HG03196 (cell line): ENCODE data around the gene TBC1D21.
"Not testable (repeated sequence)": the region's sequence is repeated elsewhere in the genome, so short reads cannot be mapped to it uniquely, and the experiment has no call there.

ENCODE experiments used
- ATAC-seq: cut with Tn5 transposase; IDR thresholded peaks from one replicate; pipeline ENCODE4 v1.9.1; 2021; ENCODE audit not compliant: unreplicated experiment

The TBC1D21 gene

GRCh38 chr15:73927476-73928240 is 54.3 kb downstream of the TBC1D21 start:
- ATAC-seq = no peak

- no peak for ATAC-seq
These were observed 54.8 kb downstream of the TBC1D21 start for GRCh38 chr15:73928241-73928579.

GRCh38 chr15:73928971-73929627 is 55.7 kb downstream of the TBC1D21 start:
- ATAC-seq = no peak

- ATAC-seq = no peak
These were observed 57.0 kb downstream of the TBC1D21 start for GRCh38 chr15:73930371-73930770.

GRCh38 chr15:73930790-73931281 is 57.5 kb downstream of the TBC1D21 start:
- ATAC-seq = no peak

GRCh38 chr15:73931441-73931840 is 58.1 kb downstream of the TBC1D21 start:
- ATAC-seq = no peak

- no peak for ATAC-seq
These were observed 59.2 kb downstream of the TBC1D21 start for GRCh38 chr15:73932381-73933191.

- no peak for ATAC-seq
These were observed 60.9 kb downstream of the TBC1D21 start for GRCh38 chr15:73934281-73934680.

GRCh38 chr15:73935547-73935946 is 62.2 kb downstream of the TBC1D21 start:
- ATAC-seq = no peak

GRCh38 chr15:73936181-73936580 is 62.8 kb downstream of the TBC1D21 start:
- ATAC-seq = no peak

- ATAC-seq = no peak
These were observed 63.4 kb downstream of the TBC1D21 start for GRCh38 chr15:73936588-73937290.

- no peak for ATAC-seq
These were observed 63.9 kb downstream of the TBC1D21 start for GRCh38 chr15:73937296-73937695.

- no peak for ATAC-seq
These were observed 64.4 kb downstream of the TBC1D21 start for GRCh38 chr15:73937726-73938125.

GRCh38 chr15:73938516-73938915 is 65.2 kb downstream of the TBC1D21 start:
- ATAC-seq = not testable (repeated sequence)
